SK-N-SH treated with all-trans-retinoic acid at 6 μM for 48 hours (cell line): Measurements from ENCODE around the gene CASS4.

ENCODE experiments used
- ARNTL ChIP-seq: fragments of 450-650 bp; formaldehyde crosslinking; IDR thresholded peaks from 2 replicates; pipeline ENCODE4 v1.5.0; 2020; ENCODE audit warnings: low read depth, mild to moderate bottlenecking, moderate library complexity, borderline replicate concordance
- CREB5 ChIP-seq: fragments of 250-450 bp; sonication (Bioruptor Pico); IDR thresholded peaks from 2 replicates; pipeline ENCODE4 v1.5.1; 2020; ENCODE audit warnings: low read depth, mild to moderate bottlenecking, moderate library complexity
- GLIS3 ChIP-seq: fragments of 250-450 bp; sonication (Bioruptor Pico); IDR thresholded peaks from 2 replicates; pipeline ENCODE4 v1.5.0; 2020; ENCODE audit warnings: mild to moderate bottlenecking, moderate library complexity
- OSR1 ChIP-seq: fragments of 250-450 bp; sonication (Bioruptor Pico); IDR thresholded peaks from 2 replicates; pipeline ENCODE4 v1.8.0; 2022; ENCODE audit warnings: moderate library complexity, mild to moderate bottlenecking, inconsistent platforms
- PATZ1 ChIP-seq: fragments of 250-450 bp; sonication (Bioruptor Pico); IDR thresholded peaks from 2 replicates; pipeline ENCODE4 v1.8.0; 2020; ENCODE audit warnings: mild to moderate bottlenecking, moderate library complexity, borderline replicate concordance
- RARB ChIP-seq: fragments of 250-450 bp; sonication (Bioruptor Pico); IDR thresholded peaks from 2 replicates; pipeline ENCODE4 v1.8.0; 2021; ENCODE audit warnings: mild to moderate bottlenecking, moderate library complexity
- SNAI2 ChIP-seq: fragments of 250-450 bp; sonication (Bioruptor Pico); IDR thresholded peaks from 2 replicates; pipeline ENCODE4 v1.5.0; 2020; ENCODE audit warnings: mild to moderate bottlenecking, moderate library complexity
- ZFP3 ChIP-seq: fragments of 250-450 bp; sonication (Bioruptor Pico); IDR thresholded peaks from 2 replicates; pipeline ENCODE4 v1.5.0; 2020; ENCODE audit warnings: mild to moderate bottlenecking, moderate library complexity
- ZNF565 ChIP-seq: fragments of 450-650 bp; formaldehyde crosslinking; conservative IDR thresholded peaks from 2 replicates; pipeline ENCODE4 v1.5.0; 2020; ENCODE audit warnings: low read depth, mild to moderate bottlenecking, moderate library complexity

- TF ChIP-seq CREB5 (CRISPR knock-in tag) (no peak), GLIS3 (CRISPR knock-in tag) (no peak), ZFP3 (CRISPR knock-in tag) (no peak), OSR1 (CRISPR knock-in tag) (no peak), PATZ1 (CRISPR knock-in tag) (no peak), ARNTL (no peak), ZNF565 (CRISPR knock-in tag) (no peak), RARB (no peak), SNAI2 (CRISPR knock-in tag) (no peak)
Observed at GRCh38 chr20:56391596-56392131, 20.4 kb upstream of the CASS4 start.
